Posterior vena cava (tissue), 2 donors: ENCODE measurements around the gene ARHGAP33. TPM values are rescaled to one million over a fixed set of nuclear protein-coding genes. Genes with fewer than 3 reads are reported as not detected.
"Not testable (repeated sequence)": the region's sequence is repeated elsewhere in the genome, so short reads cannot be mapped to it uniquely, and the experiment has no call there.

Source experiments
- DNase-seq: peaks from one replicate; pipeline ENCODE4 v3.0.0-alpha.2; 2020; ENCODE audit warnings: low spot score
- intact Hi-C, 2 donors: fragments of 100-400 bp; cut with DNase I; formaldehyde crosslinking; loops; one replicate each; pipeline versions ENCODE4 v1.14.1 to v1.14.2; 2022 to 2023
- total RNA-seq, 2 donors: library from RNA; stranded (reverse); fragmentation: NEBNext Ultra II Directional; extraction: Animal tissue kit (Norgen Biotek cat#: 25700); gene quantifications; one replicate each; pipeline ENCODE4 v1.2.1, GENCODE V29; 2021
- donor health status: DM: yes; HTN: yes; CAD: no.
- donor health status: DM: yes; HTN: yes; CAD: no.

The ARHGAP33 gene
- total RNA-seq, 2 donors from 2014 or later = 6.2 to 9.6 TPM

DNA sequence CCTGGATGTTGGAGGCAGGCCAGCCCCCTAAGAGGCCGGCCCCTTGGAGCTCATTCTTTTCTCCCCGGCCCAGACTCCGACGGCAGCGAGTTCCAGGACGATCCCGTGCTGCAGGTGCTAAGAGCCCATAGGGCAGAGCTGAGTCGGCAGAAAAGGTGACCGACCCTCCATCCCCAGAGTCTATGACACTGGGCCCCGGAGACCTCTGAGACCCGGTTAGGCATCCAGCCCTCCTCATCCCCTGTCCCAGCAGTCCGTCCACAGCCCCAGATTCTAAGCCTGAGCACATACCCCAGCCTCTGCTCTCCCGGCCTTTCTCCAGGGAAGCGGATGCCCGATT, 7.3 kb upstream of the ARHGAP33 start:
- no peak for DNase-seq
- intact Hi-C loops = no loop called here

GRCh38 chr19:35772362-35772761, 3.0 kb upstream of the ARHGAP33 start:
- intact Hi-C loops, DNase-seq: not testable (repeated sequence)

DNA sequence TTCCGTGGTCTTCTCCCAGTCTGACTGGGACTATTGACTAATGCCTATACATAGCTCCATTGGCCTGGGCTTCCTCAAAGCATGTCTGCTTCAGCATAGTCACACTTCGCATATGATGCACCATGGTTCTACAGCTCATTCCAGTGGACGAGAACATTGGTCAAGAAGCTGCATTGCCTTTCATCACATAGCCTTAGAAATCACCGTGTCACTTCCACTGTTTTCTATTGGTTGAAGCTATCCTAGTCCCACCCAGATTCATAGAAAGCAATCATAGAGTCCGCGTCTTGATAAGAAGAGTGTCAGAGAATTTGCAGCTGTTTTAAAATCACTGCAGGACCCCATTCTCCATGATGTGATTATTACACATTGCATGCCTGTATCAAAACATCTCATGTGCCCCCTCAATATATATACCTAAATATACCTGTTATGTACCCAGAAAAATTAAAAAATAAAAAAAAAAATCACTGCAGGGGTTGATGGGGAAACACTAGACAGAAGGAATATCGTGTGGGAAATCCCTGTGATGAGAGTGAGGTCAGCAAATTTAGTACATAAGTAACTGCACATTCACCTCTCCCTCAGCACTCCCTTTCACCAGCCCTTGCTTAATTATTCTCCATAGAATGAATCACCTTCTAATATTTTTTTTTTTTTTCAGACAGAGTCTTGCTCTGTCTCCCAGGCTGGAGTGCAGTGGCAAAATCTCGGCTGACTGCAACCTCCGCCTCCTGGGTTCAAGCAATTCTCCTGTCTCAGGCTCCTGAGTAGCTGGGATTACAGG, 2.2 kb upstream of the ARHGAP33 start:
- DNase-seq = no peak
- intact Hi-C loops = no loop called here

- DNase-seq = no peak
- intact Hi-C loops = no loop called here
Observed at GRCh38 chr19:35774274-35775045, 904 bp upstream of the ARHGAP33 start.

DNA sequence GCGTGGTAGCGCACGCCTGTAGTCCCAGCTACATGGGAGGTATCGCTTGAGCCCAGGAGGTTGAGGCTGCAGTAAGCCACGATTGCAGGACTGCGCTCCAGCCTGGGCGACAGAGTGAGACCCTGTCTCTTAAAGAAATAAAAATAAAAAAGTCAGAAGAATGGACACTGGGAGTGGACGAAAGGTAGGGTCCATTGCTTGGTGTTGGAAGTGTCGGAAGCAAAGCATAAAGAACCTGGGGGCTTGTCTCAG, 392 bp upstream of the ARHGAP33 start:
- DNase-seq = no peak
- intact Hi-C loops = no loop called here

DNA sequence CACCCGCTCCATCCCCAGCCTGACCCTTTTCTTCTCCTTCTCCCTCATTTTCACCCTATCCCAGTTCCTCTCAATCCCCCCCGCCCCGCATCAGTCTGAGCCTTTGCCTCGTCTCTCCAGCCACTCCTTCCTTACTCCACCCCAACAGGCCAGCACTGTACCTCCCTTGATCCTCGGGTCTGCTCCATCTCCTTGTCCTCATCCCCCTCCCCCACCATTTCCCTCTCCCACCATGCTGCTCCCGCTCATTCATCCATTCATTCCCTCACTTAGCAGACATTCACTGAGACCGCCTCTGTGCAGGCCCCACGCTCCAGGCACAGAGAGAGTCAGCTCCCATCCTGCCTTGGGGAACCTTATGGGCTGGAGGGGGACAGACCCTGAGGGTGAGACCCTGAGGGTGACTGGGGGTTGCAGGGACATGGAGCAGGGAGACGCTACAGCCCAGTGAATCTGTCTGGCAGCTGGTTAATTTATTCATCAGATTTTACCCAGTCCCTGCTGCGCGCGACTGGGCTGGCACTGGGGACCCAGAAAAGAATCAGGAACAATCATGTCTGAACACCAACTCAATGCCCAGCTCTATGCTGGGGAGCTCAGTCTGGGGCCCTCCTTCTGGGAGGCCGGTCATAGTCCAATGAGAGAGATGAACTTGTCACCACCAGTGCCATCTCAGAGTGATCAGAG, 881 bp downstream of the ARHGAP33 start:
- DNase-seq = no peak
- intact Hi-C loops = no loop called here

GRCh38 chr19:35777086-35777841, 1.9 kb downstream of the ARHGAP33 start:
- DNase-seq = no peak
- intact Hi-C loops = no loop called here

DNA sequence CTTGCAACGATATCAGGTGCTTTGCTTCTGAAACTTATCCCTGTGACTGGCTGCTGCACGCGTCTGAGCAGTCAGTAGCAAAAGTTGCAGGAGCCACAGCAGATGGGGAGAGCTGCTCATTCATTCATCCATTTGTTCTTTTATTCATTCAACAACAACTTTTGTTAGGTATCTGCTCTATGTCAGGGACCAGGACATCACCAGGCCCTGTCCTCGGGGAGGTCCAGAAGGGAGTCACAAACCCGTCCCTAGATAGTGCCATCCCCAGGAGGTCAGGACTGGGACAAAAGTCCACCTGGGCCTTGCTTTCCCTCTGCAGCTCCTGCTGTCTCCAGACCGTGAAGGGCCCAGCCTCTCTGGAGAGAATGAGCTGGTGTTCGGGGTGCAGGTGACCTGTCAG, 2.6 kb downstream of the ARHGAP33 start:
- intact Hi-C loops = no loop called here
- DNase-seq = no peak

- intact Hi-C loops = no loop called here
- no peak for DNase-seq
Observed at GRCh38 chr19:35779033-35779432, 3.7 kb downstream of the ARHGAP33 start.

DNA sequence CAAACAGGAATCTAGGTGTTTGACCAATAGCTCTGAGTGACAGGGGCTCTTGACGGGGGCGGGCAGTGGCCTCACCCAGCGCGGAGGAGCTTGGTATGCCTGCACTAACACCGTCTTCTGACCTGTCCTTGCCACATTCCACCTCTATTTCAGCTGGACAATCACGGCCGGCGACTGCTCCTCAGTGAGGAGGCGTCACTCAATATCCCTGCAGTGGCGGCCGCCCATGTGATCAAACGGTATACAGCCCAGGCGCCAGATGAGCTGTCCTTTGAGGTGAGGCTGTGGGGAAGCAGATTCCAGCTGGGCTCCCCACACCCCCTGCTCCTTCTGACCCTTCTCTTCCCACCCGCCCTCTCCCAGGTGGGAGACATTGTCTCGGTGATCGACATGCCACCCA, 4.7 kb downstream of the ARHGAP33 start:
- intact Hi-C loops = no loop called here
- DNase-seq = no peak

DNA sequence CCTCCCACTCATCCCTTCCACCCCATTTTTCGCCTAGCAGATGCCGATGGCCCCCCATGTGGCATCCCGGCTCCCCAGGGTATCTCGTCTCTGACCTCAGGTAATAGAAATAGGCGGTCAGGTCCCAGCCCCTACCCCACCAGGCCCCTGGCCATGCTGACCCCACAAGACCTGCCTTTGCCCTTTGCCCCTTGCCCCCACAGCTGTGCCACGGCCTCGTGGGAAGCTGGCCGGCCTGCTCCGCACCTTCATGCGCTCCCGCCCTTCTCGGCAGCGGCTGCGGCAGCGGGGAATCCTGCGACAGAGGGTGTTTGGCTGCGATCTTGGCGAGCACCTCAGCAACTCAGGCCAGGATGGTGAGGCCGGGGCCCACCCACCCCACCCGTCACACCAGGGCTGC, 5.4 kb downstream of the ARHGAP33 start:
- intact Hi-C loops = no loop called here
- no peak for DNase-seq

GRCh38 chr19:35781650-35782049, 6.3 kb downstream of the ARHGAP33 start:
- intact Hi-C loops = no loop called here
- no peak for DNase-seq

DNA sequence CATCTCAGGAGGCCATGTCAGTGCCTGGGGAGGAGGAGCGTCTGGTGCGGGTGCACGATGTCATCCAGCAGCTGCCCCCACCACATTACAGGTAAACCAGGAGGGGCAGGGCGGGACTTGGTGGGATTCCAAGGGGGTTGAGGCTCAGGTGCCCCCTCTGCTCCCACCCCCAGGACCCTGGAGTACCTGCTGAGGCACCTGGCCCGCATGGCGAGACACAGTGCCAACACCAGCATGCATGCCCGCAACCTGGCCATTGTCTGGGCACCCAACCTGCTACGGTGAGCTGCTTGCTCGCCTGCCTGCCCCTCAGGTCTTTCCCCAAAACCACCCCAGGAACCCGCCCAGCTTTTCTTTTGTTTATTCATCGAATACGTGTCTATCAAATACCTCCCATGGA, 7.2 kb downstream of the ARHGAP33 start:
- DNase-seq = no peak
- intact Hi-C loops = no loop called here

- no peak for DNase-seq
- intact Hi-C loops = no loop called here
Observed at GRCh38 chr19:35783469-35784434, 8.4 kb downstream of the ARHGAP33 start.

GRCh38 chr19:35784503-35785338, 9.4 kb downstream of the ARHGAP33 start:
- no peak for DNase-seq
- intact Hi-C loops = no loop called here

- intact Hi-C loops = no loop called here
Observed at GRCh38 chr19:35785339-35785627, 9.9 kb downstream of the ARHGAP33 start.

DNA sequence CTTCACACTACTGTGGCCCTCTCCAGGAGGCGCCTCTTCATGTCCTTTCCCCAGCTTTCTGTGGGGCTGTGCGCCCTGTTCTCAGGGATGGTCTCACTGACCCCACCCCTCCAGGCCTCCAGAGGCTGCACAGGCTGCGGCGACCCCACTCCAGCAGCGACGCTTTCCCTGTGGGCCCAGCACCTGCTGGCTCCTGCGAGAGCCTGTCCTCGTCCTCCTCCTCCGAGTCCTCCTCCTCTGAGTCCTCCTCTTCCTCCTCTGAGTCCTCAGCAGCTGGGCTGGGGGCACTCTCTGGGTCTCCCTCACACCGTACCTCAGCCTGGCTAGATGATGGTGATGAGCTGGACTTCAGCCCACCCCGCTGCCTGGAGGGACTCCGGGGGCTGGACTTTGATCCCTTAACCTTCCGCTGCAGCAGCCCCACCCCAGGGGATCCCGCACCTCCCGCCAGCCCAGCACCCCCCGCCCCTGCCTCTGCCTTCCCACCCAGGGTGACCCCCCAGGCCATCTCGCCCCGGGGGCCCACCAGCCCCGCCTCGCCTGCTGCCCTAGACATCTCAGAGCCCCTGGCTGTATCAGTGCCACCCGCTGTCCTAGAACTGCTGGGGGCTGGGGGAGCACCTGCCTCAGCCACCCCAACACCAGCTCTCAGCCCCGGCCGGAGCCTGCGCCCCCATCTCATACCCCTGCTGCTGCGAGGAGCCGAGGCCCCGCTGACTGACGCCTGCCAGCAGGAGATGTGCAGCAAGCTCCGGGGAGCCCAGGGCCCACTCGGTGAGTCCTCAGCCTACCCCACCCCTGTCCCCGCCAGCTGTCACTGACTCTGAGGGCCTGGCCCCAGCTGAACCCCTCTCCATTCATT, 11.2 kb downstream of the ARHGAP33 start:
- intact Hi-C loops = no loop called here

More at GRCh38 chr19:35785339-35785627, 9.9 kb downstream of the ARHGAP33 start:
- no peak for DNase-seq

More for the DNA sequence above, 11.2 kb downstream of the ARHGAP33 start:
- DNase-seq = no peak
